Cardiac fibroblast (primary cell): ENCODE results near the gene NANOGP8.

Source experiments
- DNase-seq, 2 donors: peaks; one replicate each; pipeline versions ENCODE4 v3.0.0 to v3.0.0-alpha.2; 2010; ENCODE audit warnings: low read depth in 2 of 2
- H3K4me3 ChIP-seq, 2 donors: replicated peaks in 1 of 2; 1 replicate in 1 of 2; 2 replicates in 1 of 2; pipeline ENCODE4 v1.5.1; 2011; ENCODE audit warnings: low read depth in 2 of 2, low read length in 2 of 2, mild to moderate bottlenecking in 2 of 2, moderate library complexity in 1 of 2
- TF ChIP-seq, protein P1 (sequence below): IDR thresholded peaks from one replicate; pipeline ENCODE4 v1.5.1; 2011; ENCODE audit warnings: low read depth, mild to moderate bottlenecking, low read length, inconsistent platforms

The NANOGP8 gene

GRCh38 chr15:35060591-35060990 lies 24.5 kb downstream of the NANOGP8 start:
- TF ChIP-seq, protein P1, sequence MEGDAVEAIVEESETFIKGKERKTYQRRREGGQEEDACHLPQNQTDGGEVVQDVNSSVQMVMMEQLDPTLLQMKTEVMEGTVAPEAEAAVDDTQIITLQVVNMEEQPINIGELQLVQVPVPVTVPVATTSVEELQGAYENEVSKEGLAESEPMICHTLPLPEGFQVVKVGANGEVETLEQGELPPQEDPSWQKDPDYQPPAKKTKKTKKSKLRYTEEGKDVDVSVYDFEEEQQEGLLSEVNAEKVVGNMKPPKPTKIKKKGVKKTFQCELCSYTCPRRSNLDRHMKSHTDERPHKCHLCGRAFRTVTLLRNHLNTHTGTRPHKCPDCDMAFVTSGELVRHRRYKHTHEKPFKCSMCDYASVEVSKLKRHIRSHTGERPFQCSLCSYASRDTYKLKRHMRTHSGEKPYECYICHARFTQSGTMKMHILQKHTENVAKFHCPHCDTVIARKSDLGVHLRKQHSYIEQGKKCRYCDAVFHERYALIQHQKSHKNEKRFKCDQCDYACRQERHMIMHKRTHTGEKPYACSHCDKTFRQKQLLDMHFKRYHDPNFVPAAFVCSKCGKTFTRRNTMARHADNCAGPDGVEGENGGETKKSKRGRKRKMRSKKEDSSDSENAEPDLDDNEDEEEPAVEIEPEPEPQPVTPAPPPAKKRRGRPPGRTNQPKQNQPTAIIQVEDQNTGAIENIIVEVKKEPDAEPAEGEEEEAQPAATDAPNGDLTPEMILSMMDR: no peak
- no peak overlapping the region for H3K4me3 ChIP-seq
- no peak for DNase-seq

DNA sequence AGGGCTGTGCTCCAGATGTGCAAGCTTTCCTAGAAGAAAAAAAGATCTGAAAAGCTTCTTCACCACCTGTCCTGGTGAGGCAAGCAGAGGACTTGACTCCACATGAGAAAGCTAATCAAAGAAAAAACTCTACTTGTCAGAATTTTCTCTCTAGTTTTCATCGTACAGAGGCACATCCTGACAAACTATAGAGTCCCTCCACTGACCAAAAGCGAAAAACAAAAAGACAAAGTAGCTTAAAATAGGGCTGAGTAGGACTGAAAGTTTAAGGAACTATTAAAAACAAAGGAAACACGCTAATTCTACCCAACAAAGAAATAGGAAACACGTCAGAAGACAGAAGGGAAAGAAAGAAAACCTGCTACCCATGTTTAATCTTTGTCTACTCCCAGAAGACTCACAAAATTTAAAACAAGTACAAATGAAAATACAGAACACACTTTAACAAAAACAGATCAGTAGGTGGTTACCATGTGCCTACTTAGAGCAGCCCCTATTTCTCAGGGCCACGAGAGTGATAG lies 26.5 kb downstream of the NANOGP8 start:
- no peak for DNase-seq
- TF ChIP-seq, protein P1: no peak
- no peak overlapping the region for H3K4me3 ChIP-seq

GRCh38 chr15:35055416-35056105 lies 29.5 kb downstream of the NANOGP8 start:
- TF ChIP-seq, protein P1: no peak
- DNase-seq: no peak

GRCh38 chr15:35054380-35054779 lies 30.7 kb downstream of the NANOGP8 start:
- TF ChIP-seq, protein P1: no peak
- no peak for DNase-seq
- no peak overlapping the region for H3K4me3 ChIP-seq

More at GRCh38 chr15:35055416-35056105, 29.5 kb downstream of the NANOGP8 start:
- H3K4me3 ChIP-seq: no peak overlapping the region

DNA sequence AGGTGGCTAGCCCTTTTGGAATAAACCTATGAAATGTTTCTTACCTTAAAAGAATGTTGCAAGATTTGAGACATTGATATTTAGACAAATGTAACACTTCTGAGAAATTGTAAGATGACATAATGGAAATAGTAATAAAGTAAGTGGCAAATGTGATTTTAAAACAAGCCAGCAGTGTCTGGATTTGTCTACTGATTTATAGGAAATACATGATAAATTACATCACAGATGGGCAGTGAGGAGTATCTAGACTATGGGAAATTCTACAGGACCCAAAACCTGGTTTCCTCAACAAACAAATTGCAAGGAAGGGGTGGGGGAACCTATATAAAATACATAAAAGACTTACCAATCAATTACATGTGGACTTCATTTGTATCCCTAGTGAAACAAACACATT lies 37.1 kb downstream of the NANOGP8 start:
- no peak overlapping the region for H3K4me3 ChIP-seq
- DNase-seq: no peak
- TF ChIP-seq, protein P1: no peak

DNA sequence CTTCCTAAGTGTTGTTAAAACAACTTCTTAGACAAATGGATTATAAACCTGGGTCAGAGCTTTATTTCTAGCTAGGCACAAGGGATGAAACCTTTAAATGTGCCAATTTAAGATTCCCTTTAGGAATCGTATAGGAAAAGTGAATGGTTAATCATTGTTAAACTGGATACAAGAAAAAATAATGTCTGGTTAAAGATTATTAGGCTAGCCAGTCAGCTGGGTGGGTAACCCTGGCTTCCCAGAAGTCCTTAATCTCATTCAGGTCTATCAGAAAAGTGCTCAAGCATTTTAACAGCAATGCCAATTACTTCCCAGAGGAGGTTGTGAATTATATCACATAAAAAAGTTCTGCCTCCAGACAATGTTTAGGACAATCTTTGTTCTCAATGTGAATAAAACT lies 37.6 kb downstream of the NANOGP8 start:
- DNase-seq: no peak
- TF ChIP-seq, protein P1: no peak
- H3K4me3 ChIP-seq: no peak overlapping the region
